Skin of body (tissue), 2 donors: ENCODE data around the gene GBP4. TPM values are rescaled to one million over a fixed set of nuclear protein-coding genes. Genes with fewer than 3 reads are reported as not detected.

Source experiments
- DNase-seq: peaks from one replicate; lab custom pipeline; 2025; lab: John Stamatoyannopoulos, UW
- total RNA-seq: library from RNA; depleted of rRNA; stranded (reverse); fragments of >200 nt; gene quantifications from one replicate; pipeline ENCODE4 v1.2.3, GENCODE V29; 2014

GBP4 gene
- total RNA-seq, 1 donor from 2014 or later, result 1.6 TPM

DNA sequence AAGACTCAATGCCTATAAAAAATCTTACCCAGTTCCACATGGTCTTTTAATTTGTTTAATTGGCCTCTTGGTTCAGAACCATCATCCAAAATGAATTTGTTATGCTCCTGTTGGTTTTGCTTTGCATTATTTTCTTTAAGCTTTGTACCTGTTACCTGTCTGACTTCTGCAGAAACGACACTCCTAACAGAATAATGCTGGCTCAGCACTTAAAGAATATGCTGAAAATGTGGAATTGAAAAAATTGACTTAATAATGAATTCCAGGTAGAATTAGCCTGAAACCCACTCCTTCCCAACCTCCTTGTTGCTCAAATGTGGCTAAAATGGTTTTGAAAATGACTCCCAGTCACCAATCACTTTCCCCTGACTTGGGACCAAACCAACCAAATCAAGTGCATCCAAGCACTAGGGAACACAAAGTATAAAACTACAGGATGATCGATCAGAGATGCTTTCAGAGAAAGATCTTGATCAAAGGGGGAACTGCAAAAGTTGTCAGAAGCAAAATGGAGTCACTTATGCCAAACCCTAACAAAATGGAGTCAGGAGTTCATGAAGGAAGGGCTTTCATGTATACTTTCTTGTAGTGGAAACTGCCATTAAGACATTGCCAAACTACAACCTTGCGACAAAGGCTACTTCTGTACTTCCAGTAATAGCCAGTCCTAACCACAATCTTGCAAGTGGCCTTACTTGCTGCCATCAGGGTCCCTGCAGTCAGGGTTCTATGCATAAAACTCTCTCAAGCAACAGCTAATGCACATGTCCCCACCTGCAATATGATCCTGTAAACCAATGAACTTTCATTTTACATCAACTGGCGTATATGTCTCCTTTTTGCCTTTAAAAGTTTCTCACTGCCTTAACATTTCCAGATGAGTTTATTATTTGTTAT lies 28.3 kb downstream of the GBP4 start:
- no peak for DNase-seq

- no peak for DNase-seq
Observed at GRCh38 chr1:89169166-89169565, 29.6 kb downstream of the GBP4 start.

DNA sequence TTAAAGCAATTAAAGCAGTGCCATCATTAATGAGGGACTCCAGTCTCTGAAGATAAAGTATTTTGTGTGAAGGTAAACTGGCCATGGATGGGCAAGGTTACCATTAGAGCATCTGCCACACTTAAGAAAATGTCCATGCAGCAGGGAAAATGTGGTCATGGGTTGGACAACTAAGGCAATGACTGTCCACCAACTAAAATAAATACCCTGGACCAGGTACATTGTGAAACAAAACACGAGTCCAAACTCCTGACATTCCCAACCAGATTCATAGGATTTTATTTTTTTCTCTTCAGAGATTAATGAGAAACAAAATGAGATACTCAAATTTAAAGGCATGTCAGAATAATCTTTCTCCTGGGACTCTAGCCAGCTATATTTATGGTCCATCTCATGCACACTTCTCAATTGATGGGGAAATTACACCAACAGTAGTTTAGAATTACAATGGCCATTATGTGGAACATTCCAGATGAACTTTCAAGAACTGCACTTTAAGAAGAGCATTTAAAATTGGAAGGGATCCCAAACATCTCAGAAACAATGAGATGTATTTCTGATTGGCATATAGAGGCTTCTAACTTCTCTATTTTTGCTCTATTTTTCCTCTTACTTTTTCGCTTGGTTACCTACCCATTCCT lies 31.0 kb downstream of the GBP4 start:
- no peak for DNase-seq

- no peak for DNase-seq
Observed at GRCh38 chr1:89166705-89167104, 32.0 kb downstream of the GBP4 start.

DNA sequence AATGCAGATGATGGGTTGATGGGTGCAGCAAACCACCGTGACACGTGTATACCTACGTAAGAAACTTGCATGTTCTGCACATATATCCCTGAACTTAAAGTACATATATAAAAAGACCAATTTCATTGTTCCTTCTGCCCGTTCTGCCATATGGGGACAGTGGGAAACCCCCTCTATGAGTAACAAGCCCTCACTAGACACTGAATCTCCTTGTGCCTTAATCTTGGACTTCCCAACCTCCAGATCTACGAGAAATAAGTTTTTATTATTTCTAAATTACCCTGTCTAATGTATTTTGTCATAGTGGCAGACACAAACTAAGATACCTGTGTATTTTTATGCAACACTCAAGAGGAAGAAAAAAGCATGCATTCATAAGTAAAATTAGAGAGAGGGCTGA lies 32.9 kb downstream of the GBP4 start:
- no peak for DNase-seq

GRCh38 chr1:89151047-89151446 lies 47.7 kb downstream of the GBP4 start:
- no peak for DNase-seq

DNA sequence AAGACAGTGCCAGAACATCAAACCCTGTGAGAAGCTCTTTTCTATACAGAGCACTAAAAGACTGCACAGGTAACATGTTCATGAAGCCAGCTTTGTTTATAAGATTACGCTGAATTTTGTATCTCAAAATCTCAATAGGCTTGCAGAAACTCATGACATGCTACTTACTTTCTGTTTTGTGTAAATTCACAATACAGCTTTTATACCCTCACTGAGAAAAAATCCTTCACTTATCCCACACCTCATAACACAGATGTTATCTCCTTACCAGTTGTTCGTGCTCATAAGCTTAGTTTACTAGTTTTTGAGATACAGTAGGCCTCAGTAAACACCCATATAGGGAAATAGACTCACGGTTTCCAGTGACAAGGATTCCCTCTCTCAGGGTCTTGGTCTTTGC lies 48.8 kb downstream of the GBP4 start:
- DNase-seq, result no peak

- no peak for DNase-seq
Observed at GRCh38 chr1:89149229-89149628, 49.5 kb downstream of the GBP4 start.

DNA sequence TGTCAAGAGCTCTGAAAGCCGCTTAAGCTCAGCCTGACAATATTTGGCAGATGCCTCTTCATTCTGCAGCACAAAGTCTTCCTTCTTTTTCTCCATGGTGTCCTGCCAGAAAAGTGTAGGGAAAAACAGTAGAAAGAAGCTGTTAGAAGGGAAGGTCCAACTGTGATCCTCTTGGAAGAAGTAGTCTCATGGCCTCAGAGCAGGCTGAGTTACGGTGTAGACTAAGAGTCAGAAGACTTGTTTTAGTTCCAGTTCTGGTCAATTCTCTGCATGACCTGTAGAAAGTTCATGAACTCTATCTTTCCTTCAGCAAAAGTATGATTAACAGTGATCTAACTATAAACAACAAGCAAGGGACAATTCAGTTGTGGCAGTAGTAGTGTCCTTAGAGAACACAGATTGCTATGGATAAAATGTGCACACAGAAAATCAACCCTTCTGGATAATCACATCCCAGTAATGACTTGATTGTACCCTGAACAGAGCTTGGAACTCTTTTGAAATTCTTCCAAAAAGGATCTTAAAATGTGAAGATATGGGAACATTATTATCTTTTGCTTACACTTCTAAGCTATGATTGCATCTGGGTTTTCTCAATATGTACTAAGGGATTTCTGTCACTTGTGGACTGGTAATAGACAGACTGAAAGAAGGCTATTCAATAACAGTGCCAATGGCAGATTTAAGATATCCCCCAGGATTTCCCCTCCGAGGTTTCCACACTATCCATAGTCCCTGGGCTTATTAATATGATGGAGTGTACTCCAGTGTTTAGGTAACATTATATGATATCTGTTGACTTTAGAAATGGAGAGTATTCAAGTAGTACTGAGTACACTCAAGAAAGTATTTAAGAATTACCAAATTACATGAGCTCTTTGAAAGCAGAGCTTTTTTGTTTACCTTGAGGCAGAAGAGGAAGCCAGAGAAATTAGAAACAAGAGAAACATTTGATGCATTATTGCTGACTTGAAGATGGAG lies 50.8 kb downstream of the GBP4 start:
- DNase-seq, result no peak

DNA sequence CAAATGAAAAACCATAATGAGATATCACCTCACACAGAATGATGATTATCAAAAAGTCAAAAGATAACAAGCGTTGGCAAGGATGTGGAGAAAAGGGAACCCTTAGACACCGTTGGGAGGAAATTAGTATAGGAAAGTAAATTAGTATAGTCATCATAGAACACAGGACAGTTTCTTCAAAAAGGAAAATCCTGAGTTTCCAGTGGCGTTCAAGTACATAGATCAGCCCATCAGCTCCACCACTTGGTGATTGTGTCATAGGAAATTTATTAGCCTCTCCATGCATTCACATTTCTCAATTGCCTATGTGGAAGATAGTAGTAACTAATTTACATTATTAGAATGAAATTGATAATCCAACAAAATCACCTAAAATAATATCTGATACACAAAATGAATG lies 52.0 kb downstream of the GBP4 start:
- no peak for DNase-seq

DNA sequence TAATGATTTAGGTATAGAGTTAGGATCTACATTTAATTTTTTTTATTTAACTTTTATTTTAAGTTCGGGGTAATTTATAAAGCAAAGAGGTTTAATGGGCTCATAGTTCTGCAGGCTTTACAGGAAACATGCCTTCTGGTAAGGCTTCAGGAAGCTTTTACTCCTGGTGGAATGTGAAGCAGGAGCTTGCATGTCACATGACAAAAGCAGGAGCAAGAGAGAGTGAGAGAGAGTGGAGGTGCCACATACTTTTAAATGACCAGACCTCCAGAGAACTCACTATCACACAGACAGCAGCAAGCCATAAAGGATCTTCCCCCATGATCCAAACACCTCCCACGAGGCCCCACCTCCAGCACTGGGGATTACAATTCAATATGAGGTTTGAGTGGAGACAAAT lies 55.3 kb downstream of the GBP4 start:
- no peak for DNase-seq

GRCh38 chr1:89142160-89142559 lies 56.6 kb downstream of the GBP4 start:
- DNase-seq, result no peak

- no peak for DNase-seq
Observed at GRCh38 chr1:89133747-89134146, 65.0 kb downstream of the GBP4 start.

Other genes with a start within 250 kb of the GBP4 start
- gene KYAT3, start 206.3 kb downstream of the GBP4 start, total RNA-seq, result 18.8 TPM
- 15.6 TPM for gene RBMXL1, start 206.3 kb downstream of the GBP4 start, total RNA-seq
- 7.2 TPM for gene GBP3, start 176.1 kb downstream of the GBP4 start, total RNA-seq
- 42.4 TPM for gene GBP1, start 133.7 kb downstream of the GBP4 start, total RNA-seq
- gene GBP2, start 72.8 kb downstream of the GBP4 start, total RNA-seq, result 15.4 TPM
- not detected for gene GBP7, start 22.9 kb downstream of the GBP4 start, total RNA-seq
- gene GBP5, start 73.9 kb upstream of the GBP4 start, total RNA-seq, result 1.4 TPM
- gene GBP6, start 165.1 kb upstream of the GBP4 start, total RNA-seq, result 0.39 TPM